Naive thymus-derived CD4-positive, alpha-beta T cell (primary cell): ENCODE results near the gene PLA2G7. TPM values are rescaled to one million over a fixed set of nuclear protein-coding genes. Genes with fewer than 3 reads are reported as not detected.

ENCODE experiments used
- ATAC-seq: fragments of 150-1000 bp; cut with Tn5 transposase; 2 replicates; pipeline ENCODE4 v1.10.0; 2021; ENCODE audit warnings: mild to moderate bottlenecking, moderate library complexity
- CTCF ChIA-PET: fragments of 350-600 bp; sonication (Branson Sonifier 250); formaldehyde crosslinking; loops from one replicate; lab custom pipeline; 2021; ENCODE audit warnings: antibody characterized with exemption; lab: Charles Lee
- POLR2A ChIA-PET: fragments of 350-600 bp; sonication (Branson Sonifier 250); formaldehyde crosslinking; loops from one replicate; lab custom pipeline; 2021; ENCODE audit warnings: antibody characterized with exemption, inconsistent platforms; lab: Charles Lee
- DNase-seq, 9 donors: peaks; one replicate each; pipeline versions ENCODE4 v3.0.0 to v3.0.0-alpha.2; 2020 to 2022; ENCODE audit warnings: mixed read lengths in 1 of 9
- H3K27ac ChIP-seq: one replicate; pipeline ENCODE4 v1.7.0; 2013; ENCODE audit warnings: mild to moderate bottlenecking, low read depth, low read length, moderate library complexity
- H3K27me3 ChIP-seq, 2 donors: one replicate each; pipeline ENCODE4 v1.7.0; 2013; ENCODE audit warnings: low read length in 2 of 2, mild to moderate bottlenecking in 2 of 2, moderate library complexity in 2 of 2; ENCODE audit not compliant: control insufficient read depth in 2 of 2, insufficient read depth in 2 of 2
- H3K36me3 ChIP-seq, 3 experiments: 1 replicate in 2 of 3; 2 replicates in 1 of 3; pipeline ENCODE4 v1.7.0; 2013; ENCODE audit warnings: low read length in 3 of 3, mild to moderate bottlenecking in 3 of 3, moderate library complexity in 1 of 3; ENCODE audit not compliant: insufficient read depth in 3 of 3, control insufficient read depth in 2 of 3
- H3K4me1 ChIP-seq, 2 donors: one replicate each; pipeline ENCODE4 v1.7.0; 2013; ENCODE audit warnings: low read length in 2 of 2, mild to moderate bottlenecking in 2 of 2, moderate library complexity in 1 of 2; ENCODE audit not compliant: control insufficient read depth in 2 of 2, insufficient read depth in 2 of 2
- H3K4me3 ChIP-seq: 2 replicates; pipeline ENCODE4 v1.7.0; 2013; ENCODE audit warnings: mild to moderate bottlenecking, low read length
- H3K9me3 ChIP-seq, 3 experiments: 1 replicate in 2 of 3; 2 replicates in 1 of 3; pipeline ENCODE4 v1.7.0; 2013; ENCODE audit warnings: low read length in 3 of 3; ENCODE audit not compliant: control insufficient read depth in 2 of 3
- H3K27ac Mint-ChIP-seq, 9 donors: one replicate each; pipeline ENCODE4 v1.8.0; 2020 to 2022; ENCODE audit warnings: mixed read lengths in 9 of 9, mild to moderate bottlenecking in 8 of 9, moderate library complexity in 5 of 9, inconsistent platforms in 2 of 9
- H3K27me3 Mint-ChIP-seq, 5 donors: one replicate each; pipeline ENCODE4 v1.8.0; 2021 to 2022; ENCODE audit warnings: mixed read lengths in 5 of 5, mild to moderate bottlenecking in 1 of 5
- H3K36me3 Mint-ChIP-seq, 5 donors: one replicate each; pipeline ENCODE4 v1.8.0; 2020 to 2022; ENCODE audit warnings: mixed read lengths in 5 of 5, mild to moderate bottlenecking in 3 of 5, inconsistent platforms in 1 of 5
- H3K4me1 Mint-ChIP-seq, 7 donors: one replicate each; pipeline ENCODE4 v1.8.0; 2020 to 2022; ENCODE audit warnings: mixed read lengths in 7 of 7, mild to moderate bottlenecking in 3 of 7, inconsistent platforms in 1 of 7
- H3K4me3 Mint-ChIP-seq, 10 donors: one replicate each; pipeline ENCODE4 v1.8.0; 2020 to 2022; ENCODE audit warnings: mild to moderate bottlenecking in 10 of 10, mixed read lengths in 10 of 10, moderate library complexity in 6 of 10, inconsistent platforms in 2 of 10
- H3K9me3 Mint-ChIP-seq, 11 donors: one replicate each; pipeline ENCODE4 v1.8.0; 2020 to 2022; ENCODE audit warnings: mixed read lengths in 11 of 11, mild to moderate bottlenecking in 4 of 11, inconsistent platforms in 1 of 11, moderate library complexity in 1 of 11
- intact Hi-C, 2 donors: fragments of 100-400 bp; cut with micrococcal nuclease; formaldehyde crosslinking; loops; one replicate each; pipeline ENCODE4 v1.15.1; 2023
- polyA plus RNA-seq, 2 donors: library from polyadenylated mRNA; unstranded; fragments of 300-500 nt; fragmentation: Illumina TruSeq; gene quantifications; one replicate each; pipeline ENCODE4 v1.2.3, GENCODE V29; 2021
- total RNA-seq, 6 experiments: library from RNA in 5 of 6; stranded (reverse) in 5 of 6; gene quantifications; 1 replicate in 5 of 6; 2 replicates in 1 of 6; pipeline ENCODE4 v1.2.3 and lab custom pipeline; 2021 to 2026

The PLA2G7 gene
- total RNA-seq (1 to 10 TPM in 3 of 5 experiments, under 1 TPM in 1, not detected in 1; 0.88 to 8.9 (median 6.2) TPM), polyA plus RNA-seq (not detected), total RNA-seq (lab: John Stamatoyannopoulos, UW) (not detected)

DNA sequence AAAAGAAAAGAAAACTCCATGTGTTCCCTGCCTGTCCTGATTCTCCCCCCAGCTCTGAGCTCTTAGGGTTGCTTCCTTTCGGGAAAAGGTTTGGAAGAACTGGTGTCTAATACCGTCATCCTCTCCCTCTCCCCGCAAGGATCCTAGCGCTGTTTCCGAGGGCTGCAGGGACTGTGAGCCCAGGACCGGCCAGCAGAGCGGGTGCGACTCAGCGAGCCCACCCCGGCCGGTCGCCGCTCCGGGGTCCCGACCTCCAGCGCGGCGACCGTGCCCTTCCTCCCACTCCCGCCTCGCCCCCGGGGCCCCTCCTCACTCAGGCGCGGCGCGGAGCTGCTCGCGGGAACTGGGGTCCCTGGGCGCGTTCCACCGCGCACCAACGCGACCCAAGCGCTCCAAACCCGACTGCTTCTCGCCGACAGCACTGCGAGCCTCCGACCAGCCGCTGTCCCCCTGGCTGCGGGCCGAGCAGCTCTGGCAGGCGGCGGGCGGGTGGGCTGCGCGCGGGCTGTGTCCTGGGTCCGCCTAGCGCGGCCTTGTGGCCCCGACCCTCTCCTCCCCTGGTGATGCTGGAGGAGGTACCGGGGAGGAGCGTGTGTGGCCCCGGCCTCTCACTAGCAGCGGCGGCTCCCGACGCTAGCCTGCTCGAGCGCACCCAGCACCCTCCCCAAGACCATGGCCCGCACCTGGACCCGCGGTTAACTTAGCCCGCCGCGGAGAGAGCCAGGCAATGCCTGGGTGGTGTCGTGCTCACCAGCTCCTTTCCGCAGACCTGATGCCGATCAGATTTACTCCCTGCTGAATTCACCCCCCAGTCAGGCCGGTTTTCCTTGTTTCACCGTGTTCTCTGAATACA lies at the start of gene PLA2G7:
TSS of gene PLA2G7 (minus strand) at position 509 of the 853 bp plus-strand sequence. CDS start 12,484 bp downstream, outside the sequence.
- ATAC-seq (peak; percentile 37), DNase-seq (no peak)
- H3K4me1 ChIP-seq = no peaks in the 10 kb centered on the region
- no peak within 1 kb of the TSS for H3K27ac ChIP-seq
- ChIA-PET POLR2A (no interaction called here), CTCF (no interaction called here)
- H3K36me3 ChIP-seq = no peaks in the 10 kb centered on the region
- H3K4me3 Mint-ChIP-seq = peak within 1 kb of the TSS in 8 of 10 donors; percentile 32 to 70 (median 51)
- H3K36me3 Mint-ChIP-seq = no peaks in the 10 kb centered on the region
- no peak within 1 kb of the TSS for H3K27ac Mint-ChIP-seq
- intact Hi-C loops = no loop called here
- peaks cover 0 to 25% (median 14%) of the 10 kb centered on the region in 7 donors for H3K4me1 Mint-ChIP-seq
- peaks cover 0 to 5% (median 0%) of the 10 kb centered on the region in 11 donors for H3K9me3 Mint-ChIP-seq
- no peaks in the 10 kb centered on the region for H3K9me3 ChIP-seq
- no peak within 1 kb of the TSS for H3K4me3 ChIP-seq
- H3K27me3 Mint-ChIP-seq = peaks cover 63 to 81% (median 67%) of the 10 kb centered on the region in 5 donors
- no peaks in the 10 kb centered on the region for H3K27me3 ChIP-seq

DNA sequence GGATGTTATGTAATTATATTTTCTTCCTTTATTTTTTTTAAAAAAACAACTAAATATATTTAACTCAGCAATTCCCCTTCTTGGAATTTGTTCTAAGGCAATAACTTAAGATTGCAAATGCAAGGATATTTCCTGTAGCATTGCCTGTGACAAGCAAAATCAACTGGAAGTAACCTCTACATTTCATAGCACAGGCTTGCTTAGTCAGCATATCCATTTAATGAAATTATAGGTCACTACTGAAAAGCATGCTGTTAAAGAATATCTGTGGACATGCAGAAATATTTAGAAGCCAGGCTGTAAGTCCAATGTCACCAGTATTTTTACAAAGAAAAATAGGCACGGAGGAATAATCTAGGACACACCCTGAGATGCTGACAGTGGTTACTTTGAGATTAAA lies 49.4 kb upstream of the PLA2G7 start:
- POLR2A ChIA-PET = no interaction called here
- Mint-ChIP-seq H3K4me1 (no peaks in the 10 kb centered on the region), H3K27me3 (peaks cover 0 to 25% (median 10%) of the 10 kb centered on the region in 5 donors), H3K36me3 (no peaks in the 10 kb centered on the region), H3K9me3 (peaks cover 0 to 4% (median 0%) of the 10 kb centered on the region in 11 donors), H3K4me3 (no peak overlapping the region), H3K27ac (no peak overlapping the region)
- CTCF ChIA-PET = no interaction called here
- DNase-seq = no peak
- Histone ChIP-seq H3K4me1 (no peaks in the 10 kb centered on the region), H3K4me3 (no peak overlapping the region), H3K27ac (no peak overlapping the region), H3K27me3 (no peaks in the 10 kb centered on the region), H3K36me3 (no peaks in the 10 kb centered on the region), H3K9me3 (no peaks in the 10 kb centered on the region)
- intact Hi-C loops = no loop called here
- ATAC-seq = no peak

DNA sequence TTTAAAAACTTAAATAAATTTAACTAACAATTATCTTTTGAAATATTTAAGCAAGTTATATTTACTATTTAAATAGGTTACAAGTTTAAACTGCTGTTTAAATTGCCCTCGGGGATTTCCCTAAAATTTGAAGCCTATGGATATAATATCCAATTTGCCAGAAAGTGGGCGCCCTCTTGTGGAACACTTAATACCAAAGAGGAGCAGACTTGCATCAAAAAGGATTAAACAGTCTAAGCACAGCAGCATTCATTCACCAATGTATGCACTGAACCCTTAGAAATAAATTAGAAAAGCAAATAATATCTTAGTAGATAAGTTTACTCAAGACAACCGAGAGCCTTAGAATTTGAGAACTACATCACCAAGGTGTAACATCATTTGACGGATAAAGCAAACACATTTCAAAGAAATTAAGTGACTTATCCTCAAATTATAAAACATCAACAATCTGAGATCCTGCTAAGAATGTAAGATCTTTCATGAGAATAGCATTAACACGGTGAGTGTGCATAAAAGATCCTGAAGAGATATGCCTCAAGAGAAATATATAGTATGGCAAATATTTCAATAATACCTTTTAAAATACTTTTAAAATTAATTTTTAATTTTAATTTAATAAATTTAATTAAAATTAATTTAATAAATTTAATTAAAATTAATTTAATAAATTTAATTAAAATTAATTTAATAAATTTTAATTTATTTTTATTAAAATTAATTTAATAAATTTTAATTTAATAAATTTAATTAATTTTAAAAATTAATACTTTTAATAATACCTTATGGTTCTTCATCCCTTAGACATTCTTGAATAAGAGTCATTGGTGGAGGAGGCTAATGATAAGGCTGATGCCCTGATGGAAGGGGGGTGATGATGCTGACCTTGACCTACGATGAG lies 46.6 kb upstream of the PLA2G7 start:
- no peaks in the 10 kb centered on the region for H3K36me3 ChIP-seq
- POLR2A ChIA-PET = no interaction called here
- H3K27me3 ChIP-seq = no peaks in the 10 kb centered on the region
- no peaks in the 10 kb centered on the region for H3K36me3 Mint-ChIP-seq
- H3K27me3 Mint-ChIP-seq = peaks cover 0 to 32% (median 9%) of the 10 kb centered on the region in 5 donors
- H3K27ac ChIP-seq = no peak overlapping the region
- no peaks in the 10 kb centered on the region for H3K4me1 ChIP-seq
- no peak overlapping the region for H3K27ac Mint-ChIP-seq
- intact Hi-C loops = loop anchor here (1.0 to 2.0 kb wide), 2 partner anchors 691 kb away; no protein-coding TSS in a partner anchor
- H3K4me3 ChIP-seq = no peak overlapping the region
- DNase-seq (no peak), ATAC-seq (peak; percentile 53)
- no peaks in the 10 kb centered on the region for H3K4me1 Mint-ChIP-seq
- no peaks in the 10 kb centered on the region for H3K9me3 ChIP-seq
- no peak overlapping the region for H3K4me3 Mint-ChIP-seq
- CTCF ChIA-PET = no interaction called here
- peaks cover 0 to 4% (median 0%) of the 10 kb centered on the region in 11 donors for H3K9me3 Mint-ChIP-seq

DNA sequence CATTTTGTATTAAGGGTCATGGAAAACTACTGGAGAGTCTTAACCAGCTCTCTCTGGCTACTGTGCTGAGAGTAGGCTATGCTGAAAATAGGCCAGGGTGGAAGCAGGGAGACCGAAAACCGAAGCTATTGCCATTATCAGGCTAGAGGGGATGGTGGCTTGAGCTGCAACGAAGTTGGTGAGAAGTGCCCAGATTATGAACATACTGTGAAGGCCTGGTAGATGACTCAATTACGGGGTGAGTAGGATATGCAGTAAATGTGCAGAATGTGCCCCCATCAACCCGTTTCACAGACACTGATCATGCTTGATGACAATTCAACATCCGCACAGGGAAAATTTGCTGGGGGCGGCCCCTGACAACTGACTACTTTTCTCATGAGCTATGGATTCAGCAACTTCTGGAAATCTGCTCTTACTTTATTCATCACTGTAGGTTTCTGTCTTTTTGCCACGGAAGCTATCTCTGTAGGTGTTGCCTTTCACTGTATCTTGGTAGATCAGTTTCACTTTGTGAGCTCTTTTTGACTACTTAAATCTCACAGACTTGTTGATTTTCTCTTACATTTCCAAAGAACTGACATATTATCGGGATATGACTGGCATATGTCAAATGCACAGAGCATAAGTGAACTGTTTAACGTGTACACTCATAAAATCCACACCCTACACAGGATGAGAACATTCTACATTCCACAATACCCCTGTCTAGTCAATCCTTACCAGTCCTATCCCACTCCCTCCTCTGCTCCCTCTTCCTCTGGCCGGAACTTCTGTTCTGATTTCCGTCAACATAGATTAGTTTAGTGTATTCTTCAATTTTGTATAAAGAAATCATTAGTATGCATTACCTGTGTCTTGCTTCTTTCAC lies 42.5 kb upstream of the PLA2G7 start:
- no peak overlapping the region for H3K27ac Mint-ChIP-seq
- ATAC-seq = no peak
- no peaks in the 10 kb centered on the region for H3K4me1 Mint-ChIP-seq
- ChIA-PET CTCF (no interaction called here), POLR2A (no interaction called here)
- H3K27me3 ChIP-seq = no peaks in the 10 kb centered on the region
- no peaks in the 10 kb centered on the region for H3K36me3 Mint-ChIP-seq
- no peak for DNase-seq
- peaks cover 0 to 4% (median 0%) of the 10 kb centered on the region in 11 donors for H3K9me3 Mint-ChIP-seq
- H3K4me3 ChIP-seq = no peak overlapping the region
- H3K9me3 ChIP-seq = no peaks in the 10 kb centered on the region
- no peaks in the 10 kb centered on the region for H3K4me1 ChIP-seq
- H3K36me3 ChIP-seq = no peaks in the 10 kb centered on the region
- H3K27ac ChIP-seq = no peak overlapping the region
- intact Hi-C loops = no loop called here
- no peak overlapping the region for H3K4me3 Mint-ChIP-seq
- H3K27me3 Mint-ChIP-seq = peaks cover 0 to 29% (median 4%) of the 10 kb centered on the region in 5 donors

DNA sequence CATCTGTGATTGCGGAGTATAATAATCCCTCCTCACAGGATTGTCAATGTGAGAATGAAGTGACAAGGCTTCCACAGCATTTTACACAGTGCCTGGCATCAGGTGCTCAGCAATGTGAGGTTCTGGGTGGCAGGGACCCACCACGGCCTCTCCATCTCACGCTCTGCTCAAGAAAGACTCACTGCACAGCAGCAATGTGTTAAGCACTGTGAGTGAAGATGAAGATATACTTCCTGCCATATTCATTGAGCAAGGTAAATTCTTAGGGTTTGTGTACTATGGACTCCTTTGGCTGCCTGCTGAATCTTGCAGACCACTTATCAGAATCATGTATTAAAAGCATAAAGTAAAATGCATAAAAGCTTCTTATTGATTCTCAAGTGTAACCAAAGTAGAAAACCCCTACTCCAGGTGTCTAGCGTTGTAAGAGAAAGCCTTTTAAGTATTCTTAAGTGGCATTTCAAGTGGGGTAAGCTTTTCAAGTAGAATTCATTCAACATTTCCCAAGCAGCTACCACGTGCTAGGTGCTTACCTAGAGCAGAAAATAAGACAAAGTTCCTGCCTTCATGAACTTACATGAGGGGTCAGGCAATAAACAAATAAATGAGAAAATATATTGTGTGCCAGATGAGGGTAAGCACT lies 41.0 kb upstream of the PLA2G7 start:
- no peak overlapping the region for H3K4me3 Mint-ChIP-seq
- intact Hi-C loops = no loop called here

More for the DNA sequence above, 41.0 kb upstream of the PLA2G7 start:
- H3K36me3 Mint-ChIP-seq = no peaks in the 10 kb centered on the region
- no peak for ATAC-seq
- H3K4me3 ChIP-seq = no peak overlapping the region
- ChIA-PET CTCF (no interaction called here), POLR2A (no interaction called here)
- H3K27me3 ChIP-seq = no peaks in the 10 kb centered on the region
- peaks cover 1 to 25% (median 4%) of the 10 kb centered on the region in 5 donors for H3K27me3 Mint-ChIP-seq
- no peak for DNase-seq
- H3K36me3 ChIP-seq = no peaks in the 10 kb centered on the region
- no peaks in the 10 kb centered on the region for H3K4me1 ChIP-seq
- no peak overlapping the region for H3K27ac Mint-ChIP-seq
- no peak overlapping the region for H3K27ac ChIP-seq
- no peaks in the 10 kb centered on the region for H3K4me1 Mint-ChIP-seq
- H3K9me3 ChIP-seq = no peaks in the 10 kb centered on the region
- peaks cover 0 to 4% (median 0%) of the 10 kb centered on the region in 11 donors for H3K9me3 Mint-ChIP-seq
